Activated CD4-positive, alpha-beta T cell treated with anti-CD3 and anti-CD28 coated beads, Interleukin-2, amount 50 U/mL, for 24 hours (primary cell): Measurements from ENCODE around the gene LCN15.
"Not testable (repeated sequence)": the region's sequence is repeated elsewhere in the genome, so short reads cannot be mapped to it uniquely, and the experiment has no call there.

Experiments used
- DNase-seq, 2 donors: peaks; one replicate each; pipeline ENCODE4 v3.0.0-alpha.2; 2020; ENCODE audit warnings: low read depth in 1 of 2, low spot score in 1 of 2

LCN15 gene

DNA sequence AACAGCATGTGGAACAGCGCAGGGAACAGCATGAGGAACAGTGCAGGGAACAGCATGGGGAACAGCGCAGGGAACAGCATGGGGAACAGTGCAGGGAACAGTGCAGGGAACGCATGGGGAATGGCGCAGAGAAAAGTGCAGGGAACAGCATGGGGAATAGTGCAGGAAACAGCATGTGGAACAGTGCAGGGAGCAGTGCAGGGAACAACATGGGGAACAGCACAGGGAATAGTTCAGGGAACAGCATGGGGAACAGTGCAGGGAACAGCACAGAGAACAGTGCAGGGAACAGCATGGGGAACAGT lies 8.2 kb downstream of the LCN15 start:
- DNase-seq = no peak

DNA sequence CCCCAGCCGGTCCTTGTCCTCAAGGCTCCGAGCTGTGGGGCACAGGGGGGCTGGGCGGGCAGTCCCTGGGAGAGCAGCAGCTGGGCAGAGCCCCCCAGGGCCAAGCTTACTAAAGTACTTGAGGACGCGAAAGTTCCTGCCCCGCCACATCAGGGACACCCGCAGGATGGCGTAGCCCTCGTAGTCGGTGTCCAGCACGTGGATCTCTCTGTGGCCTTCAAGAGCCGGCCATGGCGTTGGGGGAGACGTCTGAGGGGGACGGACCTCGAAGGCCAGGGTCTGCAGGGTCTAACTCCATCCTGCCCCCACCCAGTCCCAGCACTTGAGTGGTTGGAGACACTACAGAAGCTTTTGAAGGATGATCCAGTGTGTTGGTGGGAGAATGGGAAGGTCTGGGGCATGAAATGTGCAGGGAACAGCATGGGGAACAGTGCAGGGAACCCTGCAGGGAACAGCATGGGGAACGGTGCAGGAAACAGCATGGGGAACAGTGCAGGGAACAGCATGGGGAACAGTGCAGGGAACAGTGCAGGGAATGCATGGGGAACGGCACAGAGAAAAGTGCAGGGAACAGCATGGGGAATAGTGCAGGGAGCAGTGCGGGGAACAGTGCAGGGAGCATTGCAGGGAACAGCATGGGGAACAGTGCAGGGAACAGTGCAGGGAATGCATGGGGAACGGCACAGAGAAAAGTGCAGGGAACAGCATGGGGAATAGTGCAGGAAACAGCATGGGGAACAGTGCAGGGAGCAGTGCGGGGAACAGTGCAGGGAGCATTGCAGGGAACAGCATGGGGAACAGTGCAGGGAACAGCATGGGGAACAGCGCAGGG lies 8.8 kb downstream of the LCN15 start:
- not testable (repeated sequence) for DNase-seq

DNA sequence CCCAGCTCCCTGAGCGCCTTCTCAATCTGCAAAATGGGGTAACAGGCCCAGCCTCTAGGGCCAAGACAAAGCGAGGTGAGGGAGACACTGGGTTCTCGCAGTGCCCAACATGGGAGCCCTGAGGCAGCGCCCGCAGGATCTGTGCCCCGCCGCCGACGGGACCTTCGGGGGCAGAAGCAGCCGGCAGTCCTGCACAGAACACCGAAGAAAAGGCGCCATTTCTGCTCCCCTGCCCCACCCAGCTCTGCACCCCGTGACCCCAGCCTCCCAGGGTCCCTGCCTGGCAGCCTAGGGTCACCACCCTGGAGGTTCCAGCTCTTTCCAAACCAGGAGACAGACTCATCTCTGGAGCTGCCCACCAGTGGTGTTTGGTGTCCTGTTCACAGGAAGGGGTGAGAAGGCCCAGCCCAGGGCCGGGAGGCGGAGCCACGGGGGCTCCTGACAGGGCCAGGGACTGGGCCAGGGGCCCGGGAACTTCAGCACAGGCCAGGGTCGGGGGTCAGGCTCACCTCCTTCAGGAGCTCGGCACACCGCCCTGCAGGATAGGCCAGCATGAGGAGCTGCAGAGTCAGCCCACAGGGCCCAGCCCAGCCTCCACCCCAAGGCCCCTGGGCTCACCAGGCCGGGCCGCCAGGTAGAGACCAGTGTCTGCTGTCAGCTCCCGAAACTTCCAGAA lies 9.6 kb downstream of the LCN15 start:
- DNase-seq = no peak

DNA sequence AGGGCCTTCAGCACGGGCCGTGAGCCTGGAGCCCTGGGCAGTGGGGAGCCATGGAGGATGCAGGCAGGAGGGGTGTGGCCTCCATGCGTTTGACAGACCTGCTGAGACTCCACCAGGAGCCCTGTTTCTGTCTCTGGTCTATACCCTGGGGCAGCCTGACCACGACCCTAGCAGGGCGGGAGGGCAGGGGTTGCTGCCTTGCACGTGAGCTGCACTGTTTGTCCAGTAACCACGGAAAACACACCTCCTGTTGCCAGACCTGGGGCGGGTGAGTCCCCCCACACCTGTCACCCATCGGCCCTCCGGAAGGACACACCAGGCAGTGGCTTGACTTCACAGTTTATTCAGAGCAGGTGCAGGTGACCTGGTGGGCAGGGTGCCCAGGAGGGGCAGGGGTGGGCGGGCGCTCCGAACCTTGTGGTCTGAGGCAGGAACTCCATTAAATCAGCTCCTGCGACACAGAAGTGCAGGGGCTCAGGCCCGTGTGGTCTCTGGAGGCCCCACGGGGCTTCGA lies 10.2 kb downstream of the LCN15 start:
- DNase-seq = no peak

DNA sequence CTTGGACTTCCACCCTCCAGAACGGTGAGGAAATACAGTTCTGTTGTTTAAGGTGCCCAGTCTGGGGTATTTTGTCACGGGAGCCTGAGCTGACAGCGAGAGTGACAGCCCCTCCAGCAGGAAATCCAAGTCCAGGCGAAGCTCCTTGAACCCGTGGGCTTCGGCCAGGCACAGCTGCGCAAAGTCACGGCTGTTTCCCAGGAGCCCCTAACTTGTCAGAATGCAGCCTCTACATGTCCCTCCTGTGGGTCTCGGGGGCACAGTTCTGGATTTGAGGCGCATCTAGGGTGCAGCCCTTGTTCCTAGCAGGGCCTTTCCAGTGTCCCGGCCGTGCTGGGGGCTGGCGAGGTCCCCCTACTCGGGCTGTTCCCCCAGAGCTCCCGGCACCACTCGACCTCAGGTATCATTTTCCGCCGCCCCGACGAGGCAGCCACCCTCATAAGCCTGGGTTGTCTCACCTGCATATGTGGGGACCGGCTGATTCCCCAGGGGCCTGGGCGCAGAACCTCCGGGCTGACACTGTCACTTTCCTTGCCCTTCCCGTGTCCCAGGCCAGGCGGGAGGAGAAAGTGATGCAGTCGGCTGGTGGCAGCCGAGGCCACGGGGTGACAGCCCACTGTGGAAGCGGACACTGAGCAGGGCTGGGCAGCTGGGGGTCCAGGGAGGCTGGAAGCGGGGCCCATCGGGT lies 10.8 kb downstream of the LCN15 start:
- DNase-seq = no peak

DNA sequence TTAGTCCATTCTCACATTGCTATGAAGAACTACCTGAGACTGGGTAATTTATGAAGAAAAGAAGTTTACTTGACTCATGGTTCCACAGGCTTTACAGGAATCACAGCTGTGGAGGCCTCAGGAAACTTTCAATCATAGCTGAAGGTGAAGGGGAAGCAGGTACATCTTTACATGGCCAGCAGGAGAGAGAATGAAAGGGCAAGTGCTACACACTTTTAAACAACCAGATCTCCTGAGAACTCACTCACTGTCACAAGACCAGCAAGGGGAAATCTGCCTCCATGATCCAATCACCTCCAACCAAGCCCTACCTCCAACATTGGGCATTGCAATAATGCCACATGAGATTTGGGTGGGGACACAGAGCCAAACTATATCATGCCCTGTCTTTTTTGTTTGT lies 12.5 kb downstream of the LCN15 start:
- DNase-seq = no peak

DNA sequence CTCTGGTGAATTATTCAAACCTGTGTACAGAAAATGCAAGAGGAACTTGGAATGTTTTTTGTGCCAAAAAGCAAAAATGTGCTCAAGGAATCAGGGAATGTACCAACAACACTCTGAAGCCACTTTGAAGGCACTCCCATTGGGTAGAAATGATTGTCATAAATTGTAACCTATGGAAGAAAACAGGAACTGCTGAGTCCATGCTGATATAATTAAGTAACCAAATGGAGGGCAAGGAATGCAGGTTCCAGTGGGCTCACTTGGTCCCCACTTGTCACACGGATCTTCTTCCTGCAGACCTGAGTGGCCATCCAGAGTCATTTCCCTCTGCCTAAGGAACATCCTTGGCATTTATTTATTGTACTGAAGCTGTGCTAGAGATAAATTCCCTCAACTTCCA lies 13.1 kb downstream of the LCN15 start:
- DNase-seq = no peak

DNA sequence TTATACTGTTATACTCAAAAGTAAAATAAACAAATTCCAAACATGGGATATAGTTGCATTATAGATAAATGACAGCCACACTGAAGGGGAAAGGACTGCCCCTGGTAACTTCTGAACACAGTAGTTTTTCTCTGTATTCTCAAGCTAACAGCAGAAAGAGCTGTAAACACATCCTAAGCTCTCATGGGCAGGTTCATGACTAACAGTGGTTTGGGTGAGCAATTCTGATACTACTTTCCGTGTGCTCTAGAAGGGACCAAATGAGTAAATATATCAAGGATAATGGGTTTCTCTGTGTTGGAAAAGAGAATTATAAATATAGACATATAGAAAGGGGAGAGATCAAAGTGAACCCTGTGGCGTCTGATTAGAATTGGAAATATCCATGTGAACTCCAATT lies 13.8 kb downstream of the LCN15 start:
- no peak for DNase-seq

DNA sequence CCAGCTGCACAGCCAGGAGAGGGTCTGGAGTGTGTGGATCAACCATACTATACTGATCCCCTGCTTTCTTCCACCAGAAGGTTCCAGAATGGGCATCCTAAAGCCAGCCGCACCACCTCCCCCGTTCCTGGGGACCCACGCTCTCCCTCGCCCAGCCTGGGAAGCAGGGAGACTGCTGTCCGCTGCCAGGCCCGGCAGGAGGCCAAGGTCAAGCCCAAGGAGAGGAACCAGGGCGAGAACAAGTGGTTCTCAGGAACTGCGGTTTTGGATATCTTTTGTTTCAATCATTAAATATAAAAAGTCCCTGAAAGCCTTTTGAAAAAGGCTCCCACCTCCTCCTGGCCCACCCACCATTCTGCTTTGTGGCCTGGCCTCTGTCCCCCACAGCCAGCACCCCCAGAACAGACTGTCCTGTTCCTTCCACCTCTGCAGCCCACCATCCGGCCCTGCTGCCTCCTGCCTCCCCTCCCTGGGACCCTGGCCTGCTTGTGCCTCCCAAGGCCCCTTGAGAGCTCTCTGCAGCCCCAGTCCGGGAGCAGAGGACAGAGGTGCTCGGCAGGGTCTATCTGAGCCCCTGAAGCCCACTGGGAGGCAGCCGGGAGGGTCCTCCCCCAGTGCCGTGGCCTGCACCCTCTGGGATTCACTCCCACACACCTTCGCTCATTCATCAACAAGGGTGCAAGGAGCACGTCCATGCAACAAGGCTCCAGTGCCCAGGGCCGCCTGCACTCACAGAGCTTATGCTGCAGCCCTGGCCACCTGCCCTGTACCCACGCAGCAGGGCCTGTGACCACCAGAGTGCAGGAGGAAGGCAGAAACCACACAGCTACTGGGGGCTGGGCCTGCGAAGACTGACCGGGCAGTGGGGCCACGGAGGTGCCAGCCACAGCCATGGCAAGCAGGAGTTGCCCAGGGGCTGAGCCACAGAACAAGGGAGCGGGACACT lies 15.4 kb downstream of the LCN15 start:
- no peak for DNase-seq

DNA sequence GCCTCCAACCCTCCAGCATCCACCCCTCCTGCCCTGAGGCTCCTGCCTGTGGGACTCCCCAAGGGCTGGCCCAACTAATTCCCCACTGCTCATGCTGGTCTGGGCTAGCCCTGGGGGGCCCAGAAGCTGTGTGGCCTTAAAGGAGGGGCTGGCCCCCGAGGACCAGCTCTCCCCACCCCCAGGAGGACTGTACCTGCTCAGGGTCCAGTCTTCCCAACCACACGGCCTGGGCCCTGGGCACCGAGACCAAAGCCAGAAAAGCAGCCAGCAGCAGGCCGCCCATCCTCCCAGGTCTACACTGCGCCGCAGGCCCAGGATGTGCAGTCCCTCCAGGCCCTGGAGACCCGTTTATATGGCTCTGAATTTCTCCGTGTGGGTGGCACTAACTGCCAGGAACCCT lies 16.1 kb downstream of the LCN15 start, which contains the start of gene LCN6:
LCN6 (minus strand) TSS at position 325 of the 400 bp plus-strand sequence; CDS start at position 283, 42 bp downstream.
- DNase-seq = no peak

DNA sequence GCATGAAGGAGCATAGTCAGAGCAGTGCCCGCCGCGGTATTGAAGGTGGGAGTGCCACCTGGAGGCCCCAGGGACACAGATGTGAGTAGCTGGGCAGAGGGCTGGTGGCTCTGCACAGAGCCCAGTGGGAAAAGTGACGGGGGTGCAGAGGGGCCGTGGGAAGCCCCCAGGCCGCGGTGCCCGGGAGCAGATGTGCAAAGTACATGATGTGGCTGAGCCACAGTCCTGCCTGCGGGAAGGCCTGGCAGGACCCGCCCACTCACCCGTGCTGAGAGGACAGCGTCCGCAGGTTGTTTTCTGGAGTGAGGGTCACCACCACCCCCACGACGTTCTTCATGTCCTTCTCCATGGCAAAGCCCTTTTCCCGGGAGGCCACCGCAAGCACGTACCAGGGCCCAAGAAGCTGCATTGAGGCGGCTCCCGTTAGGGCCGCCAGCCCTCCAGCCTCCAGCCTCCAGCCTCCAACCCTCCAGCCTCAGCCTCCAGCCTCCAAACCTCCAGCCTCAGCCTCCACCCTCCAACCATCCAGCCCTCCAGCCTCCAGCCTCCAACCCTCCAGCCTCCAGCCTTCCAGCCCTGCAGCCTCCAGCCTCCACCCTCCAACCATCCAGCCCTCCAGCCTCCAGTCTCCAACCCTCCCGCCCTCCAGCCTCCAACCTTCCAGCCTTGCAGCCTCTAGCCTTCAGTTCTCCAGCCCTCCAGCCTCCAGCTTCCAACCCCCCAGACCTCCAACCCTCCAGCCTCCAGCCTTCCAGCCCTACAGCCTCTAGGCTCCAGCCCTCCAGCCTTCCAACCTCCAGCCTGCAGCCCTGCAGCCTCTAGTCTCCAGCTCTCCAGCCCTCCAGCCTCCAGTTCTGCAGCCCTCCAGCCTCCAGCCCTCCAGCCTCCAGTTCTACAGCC lies 16.9 kb downstream of the LCN15 start:
- no peak for DNase-seq

DNA sequence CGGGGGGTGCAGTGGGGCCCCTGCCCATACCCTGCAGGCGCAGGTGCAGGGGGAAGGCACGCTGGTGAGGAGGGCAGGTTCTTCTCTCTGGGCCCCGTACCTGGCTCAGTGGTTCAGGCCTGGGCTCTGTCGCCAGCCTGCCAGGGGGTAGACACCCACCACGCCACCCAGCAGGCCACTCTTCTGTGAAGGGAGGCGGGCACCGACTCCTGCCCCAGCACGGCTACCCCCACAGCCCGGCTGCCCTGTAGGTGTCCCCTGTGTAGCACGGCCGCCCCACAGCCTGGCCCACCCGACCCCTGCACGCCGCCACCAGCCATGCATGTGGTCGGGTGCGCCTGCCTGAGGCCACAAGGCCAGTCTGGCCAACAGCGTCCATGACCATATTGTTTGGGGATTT lies 17.7 kb downstream of the LCN15 start:
- no peak for DNase-seq

DNA sequence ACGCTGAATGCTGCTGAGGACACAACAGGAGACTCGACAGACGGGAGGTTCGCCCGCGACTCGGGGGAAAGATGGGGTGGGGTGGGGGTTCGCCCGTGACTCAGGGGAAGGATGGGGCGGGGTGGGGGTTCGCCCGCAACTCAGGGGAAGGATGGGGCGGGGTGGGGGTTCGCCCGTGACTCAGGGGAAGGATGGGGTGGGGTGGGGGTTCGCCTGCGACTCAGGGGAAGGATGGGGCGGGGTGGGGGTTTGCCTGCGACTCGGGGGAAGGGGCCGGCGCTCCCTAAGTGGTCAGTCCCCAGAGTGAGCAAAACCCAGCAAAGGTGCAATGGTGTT lies 18.2 kb downstream of the LCN15 start:
- DNase-seq = no peak

DNA sequence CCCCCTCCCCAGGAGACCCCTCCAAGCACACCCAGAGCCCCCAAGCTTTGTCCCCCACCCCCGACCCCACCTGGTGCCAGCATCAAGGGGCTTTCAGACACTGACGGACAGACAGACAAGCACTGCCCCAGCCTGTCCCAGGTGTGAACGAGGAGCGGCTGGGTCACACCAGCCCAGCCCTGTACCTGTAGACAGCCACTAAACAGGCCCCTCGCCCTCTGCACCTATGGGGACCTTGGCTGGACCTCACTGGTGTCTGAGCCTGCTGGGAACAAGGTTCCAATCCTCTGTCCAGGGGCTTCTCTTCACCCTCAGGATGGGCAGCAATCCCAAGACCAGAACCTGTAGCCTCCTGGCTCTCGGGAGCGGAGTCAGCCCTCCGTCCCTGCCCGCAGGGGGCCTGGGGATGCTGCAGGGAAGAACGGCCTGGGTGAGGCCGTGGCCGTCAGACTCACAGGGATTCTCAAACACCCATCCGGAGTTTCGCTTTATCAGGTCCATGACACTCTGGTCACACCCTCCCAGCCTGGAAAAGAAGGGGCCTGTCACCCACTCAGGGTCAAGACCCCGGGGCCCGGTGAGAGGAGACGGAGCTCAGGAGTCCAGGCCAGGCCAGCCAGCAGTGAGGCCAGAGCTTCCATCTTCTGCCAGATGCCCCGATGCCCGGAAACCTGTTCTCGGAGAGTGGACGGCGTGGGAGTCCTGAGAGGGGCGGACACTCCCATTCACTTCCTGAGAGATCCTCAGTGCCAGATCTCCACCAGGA lies 18.7 kb downstream of the LCN15 start:
- no peak for DNase-seq

DNA sequence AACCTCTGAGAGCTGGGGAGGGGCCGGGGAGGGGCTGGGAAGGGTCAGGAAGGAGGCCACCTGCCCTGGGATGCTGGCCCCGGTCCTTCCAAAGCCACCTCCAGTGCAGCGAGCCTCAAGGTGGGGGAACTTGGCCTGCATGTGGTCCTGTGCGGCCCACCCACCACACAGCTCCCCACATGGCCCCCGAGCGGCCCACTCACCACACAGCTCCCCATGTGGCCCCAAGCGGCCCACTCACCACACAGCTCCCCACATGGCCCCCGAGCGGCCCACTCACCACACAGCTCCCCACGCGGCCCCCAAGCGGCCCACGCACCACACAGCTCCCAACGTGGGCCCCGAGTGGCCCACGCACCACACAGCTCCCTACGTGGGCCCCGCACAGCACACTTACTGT lies 19.5 kb downstream of the LCN15 start:
- no peak for DNase-seq

DNA sequence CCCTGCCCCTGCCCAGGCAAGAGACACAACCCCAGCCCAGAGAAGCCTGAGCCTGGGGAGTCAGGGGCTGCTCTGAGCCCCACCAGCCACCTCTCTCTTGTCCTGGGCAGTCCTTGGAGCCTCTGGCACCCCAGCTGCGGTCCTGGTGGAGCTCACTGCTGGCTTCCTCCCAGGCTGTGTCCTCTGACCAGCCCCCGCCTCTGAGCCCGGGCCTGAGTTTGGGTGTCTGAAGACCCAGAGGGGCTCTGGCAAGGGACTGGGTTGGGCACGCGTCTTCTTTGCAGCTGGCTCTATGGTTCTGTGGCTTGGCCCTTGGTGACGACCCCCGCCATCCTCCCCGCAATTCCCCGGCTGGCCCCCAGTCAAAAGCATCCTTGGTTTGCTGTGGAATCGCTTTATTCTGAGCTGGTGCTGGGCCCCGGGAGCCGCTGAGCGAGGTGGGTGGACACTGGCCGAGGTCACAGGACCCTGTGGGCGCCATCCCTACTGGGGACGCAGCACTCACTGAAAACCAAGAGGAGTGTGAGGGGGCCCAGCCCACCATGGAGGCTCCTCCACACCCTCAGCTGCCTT lies 20.6 kb downstream of the LCN15 start:
- DNase-seq = no peak

DNA sequence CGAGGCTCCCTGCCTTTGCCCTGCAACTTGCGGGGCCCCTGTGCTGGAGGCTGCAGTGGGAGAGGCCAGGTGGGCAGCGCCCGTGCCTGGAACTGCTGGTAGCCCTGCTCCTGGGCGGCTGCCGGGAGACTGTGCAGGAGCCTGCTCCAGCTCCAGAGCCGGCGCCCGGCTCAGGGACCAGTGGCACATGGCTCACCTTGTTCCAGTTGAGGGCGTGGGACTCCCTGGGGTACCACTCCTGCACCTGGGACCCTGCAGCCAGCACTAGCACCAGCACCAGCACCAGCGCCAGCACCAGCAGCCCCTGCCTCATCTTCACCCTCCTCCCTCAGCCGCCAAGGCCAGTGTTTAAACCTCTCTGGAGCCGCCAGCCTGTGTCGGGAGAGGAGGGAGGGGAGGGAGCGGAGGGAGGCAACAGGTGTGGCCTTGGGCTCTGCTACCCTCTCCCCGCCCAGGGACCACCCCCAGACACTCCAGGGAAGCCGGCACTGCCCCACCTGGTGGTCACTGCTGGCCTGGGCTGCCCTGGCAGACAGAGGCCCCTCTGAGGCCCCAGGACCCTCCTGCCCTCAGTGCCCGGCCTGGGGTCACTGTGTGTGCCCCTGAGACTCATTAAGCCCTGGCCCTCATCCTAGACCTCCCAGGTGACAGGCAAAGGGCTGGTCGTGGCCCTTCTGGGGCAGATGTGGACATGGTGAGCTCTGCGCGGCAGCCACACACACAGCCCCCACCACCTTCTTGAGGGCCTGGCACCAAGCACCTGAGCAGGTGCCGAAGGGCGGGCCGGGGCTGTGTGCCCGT lies 21.5 kb downstream of the LCN15 start, which contains the start of gene LCN10:
LCN10 (minus strand) TSS at position 350 of the 801 bp plus-strand sequence; CDS start at position 313, 37 bp downstream.
- no peak for DNase-seq
